GM21447 (cell line): ENCODE data around the gene MYH10.
A peak's percentile ranks its signal among the peaks of the same experiment; 100 is the strongest.

ENCODE experiments used
- ATAC-seq: cut with Tn5 transposase; IDR thresholded peaks from one replicate; pipeline ENCODE4 v1.9.1; 2021; ENCODE audit not compliant: unreplicated experiment

Gene MYH10

GRCh38 chr17:8455665-8456209 is 174.8 kb downstream of the MYH10 start:
- ATAC-seq = no peak

- no peak for ATAC-seq
These were observed 177.2 kb downstream of the MYH10 start for GRCh38 chr17:8453326-8453725.

- no peak for ATAC-seq
These were observed 178.5 kb downstream of the MYH10 start for GRCh38 chr17:8451933-8452614.

GRCh38 chr17:8448310-8448709 is 182.2 kb downstream of the MYH10 start:
- no peak for ATAC-seq

- ATAC-seq = no peak
These were observed 182.7 kb downstream of the MYH10 start for GRCh38 chr17:8447799-8448198.

GRCh38 chr17:8445536-8445935 is 185.0 kb downstream of the MYH10 start:
- ATAC-seq = no peak

GRCh38 chr17:8444494-8444893 is 186.0 kb downstream of the MYH10 start:
- ATAC-seq = no peak

- ATAC-seq = no peak
These were observed 186.8 kb downstream of the MYH10 start for GRCh38 chr17:8443756-8444155.

- ATAC-seq = no peak
These were observed 188.2 kb downstream of the MYH10 start for GRCh38 chr17:8442310-8442709.

- ATAC-seq = no peak
These were observed 188.8 kb downstream of the MYH10 start for GRCh38 chr17:8441690-8442089.

- ATAC-seq = no peak
These were observed 190.8 kb downstream of the MYH10 start for GRCh38 chr17:8439681-8440080.

- no peak for ATAC-seq
These were observed 192.1 kb downstream of the MYH10 start for GRCh38 chr17:8438441-8438840.

GRCh38 chr17:8436844-8437171 is 193.7 kb downstream of the MYH10 start:
- no peak for ATAC-seq

GRCh38 chr17:8436169-8436843 is 194.2 kb downstream of the MYH10 start:
- peak; percentile 54 for ATAC-seq

- ATAC-seq = peak; percentile 92
These were observed 195.0 kb downstream of the MYH10 start, which contains the start of gene NDEL1 for GRCh38 chr17:8435245-8436168. Gene NDEL1 (plus strand): TSS chr17:8435884. CDS start chr17:8444272, 8,388 bp downstream.

GRCh38 chr17:8430966-8431365 is 199.6 kb downstream of the MYH10 start:
- no peak for ATAC-seq

- ATAC-seq = no peak
These were observed 203.7 kb downstream of the MYH10 start for GRCh38 chr17:8426802-8427201.

- no peak for ATAC-seq
These were observed 204.3 kb downstream of the MYH10 start for GRCh38 chr17:8426094-8426720.
